Activated B cell treated with CpG ODN at 0.5 μM for 24 hours (primary cell): Measurements from ENCODE around the gene FAM193B. TPM values are rescaled to one million over a fixed set of nuclear protein-coding genes. Genes with fewer than 3 reads are reported as not detected.
A peak's percentile ranks its signal among the peaks of the same experiment; 100 is the strongest.

Source experiments
- ATAC-seq: fragments of 200-7000 bp; cut with Tn5 transposase; one replicate; pipeline ENCODE4 v1.10.0; 2021; ENCODE audit warnings: low read depth, mild to moderate bottlenecking, moderate library complexity
- CTCF ChIA-PET: fragments of 350-600 bp; sonication (Branson Sonifier 250); formaldehyde crosslinking; loops from one replicate; lab custom pipeline; 2021; ENCODE audit warnings: antibody characterized with exemption; lab: Charles Lee
- POLR2A ChIA-PET: fragments of 350-600 bp; sonication (Branson Sonifier 250); formaldehyde crosslinking; loops from one replicate; lab custom pipeline; 2021; ENCODE audit warnings: antibody characterized with exemption; lab: Charles Lee
- DNase-seq: peaks from one replicate; pipeline ENCODE4 v3.0.0; 2022
- H3K27ac Mint-ChIP-seq: one replicate; pipeline ENCODE4 v1.8.0; 2020; ENCODE audit warnings: mixed read lengths
- H3K27me3 Mint-ChIP-seq: one replicate; pipeline ENCODE4 v1.8.0; 2021; ENCODE audit warnings: mixed read lengths
- H3K36me3 Mint-ChIP-seq: one replicate; pipeline ENCODE4 v1.8.0; 2021; ENCODE audit warnings: low read depth, mixed read lengths
- H3K4me1 Mint-ChIP-seq: one replicate; pipeline ENCODE4 v1.8.0; 2021; ENCODE audit warnings: mixed read lengths
- H3K4me3 Mint-ChIP-seq: one replicate; pipeline ENCODE4 v1.8.0; 2020; ENCODE audit warnings: mild to moderate bottlenecking, mixed read lengths
- H3K9me3 Mint-ChIP-seq: one replicate; pipeline ENCODE4 v1.8.0; 2020; ENCODE audit warnings: mixed read lengths
- intact Hi-C: fragments of 100-400 bp; cut with micrococcal nuclease; formaldehyde crosslinking; loops from one replicate; pipeline ENCODE4 v1.15.1; 2024
- total RNA-seq: library from RNA; stranded (reverse); gene quantifications from 2 replicates; pipeline ENCODE4 v1.2.3, GENCODE V29; 2022
- TF ChIP-seq, protein P1 (sequence below): fragments of 200-600 bp; IDR thresholded peaks from one replicate; pipeline ENCODE4 v1.8.0; 2022; ENCODE audit warnings: antibody characterized with exemption, mild to moderate bottlenecking

Gene FAM193B
- total RNA-seq, 1 donor from 2014 or later = 121 TPM

DNA sequence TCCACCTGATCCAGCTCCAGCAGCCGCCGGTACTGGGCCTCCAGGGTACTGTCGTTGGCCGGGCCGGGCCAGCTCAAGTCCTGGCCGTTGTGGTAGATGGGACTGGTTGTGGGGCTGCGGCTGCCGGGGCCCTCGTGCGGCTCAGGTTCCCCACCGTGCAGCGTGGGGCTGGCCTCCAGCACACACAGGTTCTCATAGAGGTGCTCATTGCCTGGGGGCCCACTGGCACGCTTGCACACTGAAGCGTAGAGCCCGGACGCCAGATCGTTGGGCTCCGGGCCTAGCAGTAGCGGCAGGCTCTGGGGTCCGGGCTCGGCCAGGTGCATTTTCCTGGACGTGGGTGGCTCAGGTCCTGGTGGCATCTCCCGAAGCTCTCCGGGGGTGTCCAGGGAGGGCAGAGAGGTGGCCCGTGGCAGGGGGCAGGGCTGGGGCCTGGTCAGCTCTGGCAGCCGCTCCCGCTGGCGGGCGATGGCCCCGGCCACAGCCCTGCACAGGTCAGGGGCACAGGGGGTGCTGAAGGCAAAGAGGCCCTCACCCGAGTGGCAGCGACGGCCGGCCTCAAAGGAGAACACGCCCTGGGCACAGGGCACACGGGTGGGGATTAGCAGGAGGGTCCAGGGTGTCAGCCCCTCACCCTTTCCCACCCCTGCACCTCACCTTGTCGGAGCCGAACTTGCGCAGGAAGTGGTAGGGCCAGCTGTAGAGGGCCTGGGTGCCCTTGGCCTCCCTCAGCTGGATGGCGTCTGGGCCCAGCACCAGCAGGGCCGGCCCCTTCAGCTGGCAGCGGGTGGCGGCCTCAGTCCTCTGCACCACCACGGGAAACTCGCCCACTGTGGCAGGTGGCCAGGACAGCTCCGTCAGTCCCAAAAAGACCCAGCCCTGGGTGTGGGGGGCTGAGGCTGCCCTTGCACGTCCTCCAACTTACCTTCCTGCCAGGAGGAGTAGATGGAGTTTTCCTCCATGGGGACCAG, 50.0 kb downstream of the FAM193B start:
- DNase-seq (no peak), ATAC-seq (no peak)
- peaks cover 72% of the 10 kb centered on the region for H3K4me1 Mint-ChIP-seq
- no peaks in the 10 kb centered on the region for H3K27me3 Mint-ChIP-seq
- ChIA-PET CTCF (interaction anchor here (1.4 kb wide), 2 partner anchors 49 to 100 kb away, joined by 3 to 4 read pairs; no protein-coding TSS in a partner anchor), POLR2A (interaction anchor here (0.6 kb wide), 1 partner anchor 27 kb away, joined by 4 read pairs; no protein-coding TSS in a partner anchor)
- H3K4me3 Mint-ChIP-seq = no peak overlapping the region
- H3K9me3 Mint-ChIP-seq = no peaks in the 10 kb centered on the region
- intact Hi-C loops = loop anchor here (10.0 kb wide), 1 partner anchor 390 kb away; no protein-coding TSS in a partner anchor
- no peak overlapping the region for H3K27ac Mint-ChIP-seq
- peaks cover 39% of the 10 kb centered on the region for H3K36me3 Mint-ChIP-seq
- TF ChIP-seq, protein P1, sequence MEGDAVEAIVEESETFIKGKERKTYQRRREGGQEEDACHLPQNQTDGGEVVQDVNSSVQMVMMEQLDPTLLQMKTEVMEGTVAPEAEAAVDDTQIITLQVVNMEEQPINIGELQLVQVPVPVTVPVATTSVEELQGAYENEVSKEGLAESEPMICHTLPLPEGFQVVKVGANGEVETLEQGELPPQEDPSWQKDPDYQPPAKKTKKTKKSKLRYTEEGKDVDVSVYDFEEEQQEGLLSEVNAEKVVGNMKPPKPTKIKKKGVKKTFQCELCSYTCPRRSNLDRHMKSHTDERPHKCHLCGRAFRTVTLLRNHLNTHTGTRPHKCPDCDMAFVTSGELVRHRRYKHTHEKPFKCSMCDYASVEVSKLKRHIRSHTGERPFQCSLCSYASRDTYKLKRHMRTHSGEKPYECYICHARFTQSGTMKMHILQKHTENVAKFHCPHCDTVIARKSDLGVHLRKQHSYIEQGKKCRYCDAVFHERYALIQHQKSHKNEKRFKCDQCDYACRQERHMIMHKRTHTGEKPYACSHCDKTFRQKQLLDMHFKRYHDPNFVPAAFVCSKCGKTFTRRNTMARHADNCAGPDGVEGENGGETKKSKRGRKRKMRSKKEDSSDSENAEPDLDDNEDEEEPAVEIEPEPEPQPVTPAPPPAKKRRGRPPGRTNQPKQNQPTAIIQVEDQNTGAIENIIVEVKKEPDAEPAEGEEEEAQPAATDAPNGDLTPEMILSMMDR = no peak

DNA sequence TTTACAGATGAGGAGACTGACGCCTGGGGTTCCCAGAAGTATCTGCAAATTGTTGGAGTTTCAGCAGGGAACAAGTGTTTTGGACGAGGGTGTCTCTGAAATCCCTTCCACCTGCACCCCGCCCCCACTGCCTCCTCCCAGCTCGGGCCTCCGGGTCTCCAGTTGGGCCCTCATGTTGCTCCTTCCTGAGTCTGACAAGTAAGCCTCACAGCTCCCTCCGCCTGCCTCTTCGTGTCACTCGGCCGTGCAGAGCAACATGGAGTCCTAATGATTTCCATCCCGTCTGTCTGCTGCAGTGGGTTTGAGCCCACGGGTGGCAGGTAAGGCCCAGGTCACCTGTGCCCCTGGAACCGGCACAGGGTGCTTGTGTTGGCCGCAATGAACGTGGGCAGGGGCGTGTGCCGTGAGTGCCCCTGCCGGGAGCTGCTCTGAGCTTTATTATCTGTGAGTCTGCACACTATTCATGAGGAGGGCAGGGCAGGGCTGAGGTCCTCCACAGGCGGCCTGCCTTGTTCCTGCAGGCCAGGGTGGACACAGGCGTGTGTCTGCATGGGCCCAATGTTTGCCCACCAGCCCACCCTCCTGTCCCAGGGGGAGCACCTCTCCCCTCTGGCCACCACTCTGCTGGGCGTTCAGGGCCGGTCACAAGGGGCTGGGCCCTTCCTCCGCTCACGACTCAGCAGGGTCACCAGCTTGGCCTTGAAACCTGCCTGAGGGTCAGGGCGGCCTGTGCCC, 50.8 kb downstream of the FAM193B start:
- peaks cover 67% of the 10 kb centered on the region for H3K4me1 Mint-ChIP-seq
- H3K4me3 Mint-ChIP-seq = no peak overlapping the region
- TF ChIP-seq, protein P1 = no peak
- no peaks in the 10 kb centered on the region for H3K9me3 Mint-ChIP-seq
- no peak for ATAC-seq
- no peak for DNase-seq
- ChIA-PET CTCF (interaction anchor here (1.4 to 4.1 kb wide), 2 partner anchors 99 to 114 kb away, joined by 3 to 36 read pairs; no protein-coding TSS in a partner anchor), POLR2A (interaction anchor here (0.6 to 0.8 kb wide), 2 partner anchors 28 to 48 kb away, joined by 3 to 4 read pairs; no protein-coding TSS in a partner anchor)
- no peaks in the 10 kb centered on the region for H3K27me3 Mint-ChIP-seq
- H3K36me3 Mint-ChIP-seq = peaks cover 37% of the 10 kb centered on the region
- no peak overlapping the region for H3K27ac Mint-ChIP-seq
- intact Hi-C loops = loop anchor here (10.0 kb wide), 1 partner anchor 389 kb away; no protein-coding TSS in a partner anchor

DNA sequence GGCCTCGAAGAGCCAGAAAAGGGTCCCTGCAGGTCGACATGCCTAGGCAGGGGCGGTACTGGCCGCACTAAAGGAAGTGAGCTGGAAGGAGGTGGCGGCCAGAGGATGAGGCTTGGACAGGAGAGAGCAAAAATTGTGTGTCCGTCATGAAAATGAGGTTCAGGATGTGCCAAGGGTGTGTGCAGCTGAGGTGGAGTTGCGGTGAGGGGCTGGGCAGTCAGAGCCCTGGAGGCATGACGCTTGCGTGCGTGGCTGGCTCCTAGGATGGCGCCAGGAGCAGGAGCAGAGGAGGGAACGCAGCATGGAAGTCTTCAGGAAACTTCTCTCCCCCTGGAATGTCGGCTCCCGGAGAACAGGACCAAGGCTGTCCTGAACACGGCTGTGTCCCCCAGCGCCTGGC, 51.5 kb downstream of the FAM193B start:
- H3K4me3 Mint-ChIP-seq = no peak overlapping the region
- intact Hi-C loops = loop anchor here (10.0 kb wide), 1 partner anchor 388 kb away; no protein-coding TSS in a partner anchor
- peaks cover under 1% of the 10 kb centered on the region for H3K27me3 Mint-ChIP-seq
- no peak for ATAC-seq
- no peaks in the 10 kb centered on the region for H3K9me3 Mint-ChIP-seq
- peak overlapping the region; percentile 73 for H3K27ac Mint-ChIP-seq
- no peak for DNase-seq
- TF ChIP-seq, protein P1 = no peak
- H3K36me3 Mint-ChIP-seq = peaks cover 36% of the 10 kb centered on the region
- ChIA-PET POLR2A (interaction anchor here (0.8 kb wide), 1 partner anchor 48 kb away, joined by 3 read pairs; no protein-coding TSS in a partner anchor), CTCF (interaction anchor here (1.4 to 4.1 kb wide), 6 partner anchors 13 to 113 kb away, joined by 3 to 36 read pairs (median 16); partner anchors contain the start of gene DDX41)
- peaks cover 68% of the 10 kb centered on the region for H3K4me1 Mint-ChIP-seq

DNA sequence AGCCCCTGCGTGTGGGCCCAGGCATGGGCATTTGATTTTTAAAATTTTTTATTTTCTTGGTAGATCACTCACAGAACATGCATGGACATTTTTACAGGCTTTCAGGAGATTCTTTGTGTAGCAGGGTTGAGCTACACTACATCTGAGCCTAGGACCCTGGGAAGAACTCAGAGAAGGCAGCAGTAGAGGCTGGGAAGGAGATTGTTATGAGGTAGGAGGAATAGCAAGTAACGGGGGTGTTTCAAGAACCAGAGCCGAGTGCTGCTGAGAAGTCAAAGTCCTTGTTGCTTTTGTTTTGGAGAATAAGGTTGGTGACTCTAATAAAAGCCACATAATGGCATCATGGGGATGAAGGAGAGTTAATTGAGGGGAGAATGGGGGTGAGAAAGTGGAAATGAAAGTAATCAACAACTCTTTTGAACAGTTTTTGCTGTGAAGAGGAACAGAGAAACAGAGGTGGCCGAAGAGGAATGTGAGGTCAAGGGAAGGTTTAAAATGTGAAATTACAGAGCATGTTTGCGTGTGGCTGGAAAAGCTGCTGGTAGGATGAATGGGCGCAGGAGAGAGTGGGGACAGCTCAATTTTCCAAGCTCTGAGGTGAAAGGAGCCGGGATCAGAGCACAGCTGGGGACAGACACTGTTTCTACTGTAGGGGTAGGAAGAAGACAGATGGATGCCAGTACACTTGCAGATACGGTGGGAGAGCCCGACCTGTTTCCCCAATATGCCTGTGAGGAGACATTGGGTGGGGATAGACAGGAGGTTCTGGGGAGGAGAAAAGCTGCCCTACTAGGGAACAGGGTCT, 52.3 kb downstream of the FAM193B start:
- ChIA-PET POLR2A (interaction anchor here (1.0 to 1.6 kb wide), 3 partner anchors 30 to 55 kb away, joined by 3 to 4 read pairs (median 3); no protein-coding TSS in a partner anchor), CTCF (interaction anchor here (0.9 to 4.1 kb wide), 14 partner anchors 8 to 184 kb away, joined by 3 to 36 read pairs (median 6); partner anchors contain the start of genes DDX41 and DOK3)
- no peak for DNase-seq

More for the DNA sequence above, 52.3 kb downstream of the FAM193B start:
- Mint-ChIP-seq H3K36me3 (peaks cover 28% of the 10 kb centered on the region), H3K4me3 (peak overlapping the region; percentile 54), H3K9me3 (no peaks in the 10 kb centered on the region), H3K27me3 (peaks cover 2% of the 10 kb centered on the region), H3K27ac (peak overlapping the region; percentile 73), H3K4me1 (peaks cover 62% of the 10 kb centered on the region)
- intact Hi-C loops = loop anchor here (1.0 to 10.0 kb wide), 4 partner anchors 46 to 387 kb away; no protein-coding TSS in a partner anchor
- no peak for ATAC-seq
- TF ChIP-seq, protein P1 = no peak
